T-helper 1 cell treated with Interleukin-12 subunit alpha and Interleukin-12 subunit beta and Interleukin-4 antibody, amounts not matched to agents 30 ng/mL and 1 ng/mL, for 36 hours (primary cell): ENCODE results near the gene AK8. TPM values are rescaled to one million over a fixed set of nuclear protein-coding genes. Genes with fewer than 3 reads are reported as not detected.

Experiments used
- intact Hi-C: fragments of 100-400 bp; cut with micrococcal nuclease; formaldehyde crosslinking; loops from one replicate; pipeline ENCODE4 v1.15.1; 2024
- total RNA-seq: library from RNA; stranded (reverse); gene quantifications from 2 replicates; pipeline ENCODE4 v1.2.3, GENCODE V29; 2022

AK8 gene
- total RNA-seq, 1 donor from 2014 or later, result not detected

GRCh38 chr9:132826621-132827365 lies 51.3 kb downstream of the AK8 start:
- intact Hi-C loops, result loop anchor here (5.0 kb wide), 1 partner anchor 76 kb away; no protein-coding TSS in a partner anchor

- intact Hi-C loops, result loop anchor here (5.0 kb wide), 1 partner anchor 76 kb away; no protein-coding TSS in a partner anchor
Measured at GRCh38 chr9:132826131-132826530, 52.0 kb downstream of the AK8 start.

GRCh38 chr9:132825430-132825829 lies 52.7 kb downstream of the AK8 start:
- intact Hi-C loops, result loop anchor here (5.0 kb wide), 1 partner anchor 77 kb away; no protein-coding TSS in a partner anchor

- intact Hi-C loops, result loop anchor here (5.0 kb wide), 1 partner anchor 77 kb away; no protein-coding TSS in a partner anchor
Measured at GRCh38 chr9:132824951-132825350, 53.1 kb downstream of the AK8 start.

- intact Hi-C loops, result no loop called here
Measured at GRCh38 chr9:132824151-132824550, 53.9 kb downstream of the AK8 start.

GRCh38 chr9:132823370-132824145 lies 54.5 kb downstream of the AK8 start:
- intact Hi-C loops, result no loop called here

- intact Hi-C loops, result no loop called here
Measured at GRCh38 chr9:132820169-132820944, 57.7 kb downstream of the AK8 start.

GRCh38 chr9:132818588-132818987 lies 59.5 kb downstream of the AK8 start:
- intact Hi-C loops, result no loop called here

- intact Hi-C loops, result no loop called here
Measured at GRCh38 chr9:132814937-132815336, 63.1 kb downstream of the AK8 start.

GRCh38 chr9:132813115-132813771 lies 64.8 kb downstream of the AK8 start:
- intact Hi-C loops, result no loop called here

- intact Hi-C loops, result no loop called here
Measured at GRCh38 chr9:132811985-132812384, 66.1 kb downstream of the AK8 start.

- intact Hi-C loops, result no loop called here
Measured at GRCh38 chr9:132810314-132810713, 67.8 kb downstream of the AK8 start.

GRCh38 chr9:132809677-132810271 lies 68.3 kb downstream of the AK8 start:
- intact Hi-C loops, result no loop called here

- intact Hi-C loops, result no loop called here
Measured at GRCh38 chr9:132808645-132809044, 69.4 kb downstream of the AK8 start.

GRCh38 chr9:132806723-132807421 lies 71.2 kb downstream of the AK8 start:
- intact Hi-C loops, result no loop called here

GRCh38 chr9:132806306-132806705 lies 71.8 kb downstream of the AK8 start:
- intact Hi-C loops, result no loop called here

- intact Hi-C loops, result loop anchor here (5.0 kb wide), 2 partner anchors 98 to 227 kb away; no protein-coding TSS in a partner anchor
Measured at GRCh38 chr9:132804576-132805295, 73.3 kb downstream of the AK8 start.

- intact Hi-C loops, result loop anchor here (5.0 kb wide), 2 partner anchors 100 to 225 kb away; no protein-coding TSS in a partner anchor
Measured at GRCh38 chr9:132802121-132802795, 75.8 kb downstream of the AK8 start.
